NCI-H1105 (cell line): Measurements from ENCODE around the gene MIPOL1.
A peak's percentile ranks its signal among the peaks of the same experiment; 100 is the strongest.
"Not testable (repeated sequence)": the region's sequence is repeated elsewhere in the genome, so short reads cannot be mapped to it uniquely, and the experiment has no call there.

Source experiments
- DNase-seq: peaks from one replicate; lab custom pipeline; 2025; lab: John Stamatoyannopoulos, UW

The MIPOL1 gene, protein sequence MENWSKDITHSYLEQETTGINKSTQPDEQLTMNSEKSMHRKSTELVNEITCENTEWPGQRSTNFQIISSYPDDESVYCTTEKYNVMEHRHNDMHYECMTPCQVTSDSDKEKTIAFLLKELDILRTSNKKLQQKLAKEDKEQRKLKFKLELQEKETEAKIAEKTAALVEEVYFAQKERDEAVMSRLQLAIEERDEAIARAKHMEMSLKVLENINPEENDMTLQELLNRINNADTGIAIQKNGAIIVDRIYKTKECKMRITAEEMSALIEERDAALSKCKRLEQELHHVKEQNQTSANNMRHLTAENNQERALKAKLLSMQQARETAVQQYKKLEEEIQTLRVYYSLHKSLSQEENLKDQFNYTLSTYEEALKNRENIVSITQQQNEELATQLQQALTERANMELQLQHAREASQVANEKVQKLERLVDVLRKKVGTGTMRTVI

DNA sequence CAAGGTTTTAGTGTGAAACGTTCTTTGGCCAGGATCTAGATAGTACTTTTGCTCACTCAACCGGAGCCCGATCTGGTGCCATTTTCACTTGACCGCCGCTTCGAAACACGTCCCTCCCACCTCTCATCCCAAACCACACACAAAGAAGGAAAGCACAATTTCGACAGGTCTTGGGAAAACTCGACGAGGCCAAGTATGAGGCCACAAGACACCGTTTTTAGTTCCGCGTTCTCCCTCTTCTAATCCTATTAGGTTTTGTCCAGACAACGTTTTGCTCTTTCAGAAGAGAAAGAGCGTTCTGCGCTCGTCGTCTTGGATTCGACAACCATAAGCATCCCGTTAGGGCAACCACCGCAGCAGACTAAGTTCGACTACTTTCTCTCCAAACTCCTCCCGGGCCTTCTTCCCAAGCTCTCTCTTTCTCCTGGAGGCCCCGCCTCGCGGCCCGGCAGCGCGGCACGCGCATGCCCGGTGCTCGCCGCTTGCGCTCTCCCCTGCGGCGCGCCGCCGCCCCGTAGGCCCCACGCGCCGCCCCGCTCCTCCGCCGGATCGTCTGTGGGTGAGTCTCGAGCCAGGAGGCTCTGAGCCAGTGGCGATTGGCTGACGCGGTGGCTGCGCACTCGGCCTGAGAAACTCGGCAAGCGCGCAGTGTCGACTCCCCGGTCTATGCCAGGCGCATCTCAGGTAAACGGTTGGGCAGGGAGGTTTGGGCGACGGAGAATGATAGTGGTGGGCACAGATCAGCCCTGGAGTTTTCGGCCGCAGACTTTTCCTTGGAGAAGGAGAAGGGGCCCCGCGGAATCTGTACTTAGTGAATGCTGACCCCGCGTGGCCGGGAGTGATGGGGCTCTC, at the start of gene MIPOL1:
Gene MIPOL1, plus strand, starts transcription at position 517 of the 852 bp plus-strand sequence. CDS start 49,952 bp downstream, outside the sequence.
- DNase-seq, result peak; percentile 85

DNA sequence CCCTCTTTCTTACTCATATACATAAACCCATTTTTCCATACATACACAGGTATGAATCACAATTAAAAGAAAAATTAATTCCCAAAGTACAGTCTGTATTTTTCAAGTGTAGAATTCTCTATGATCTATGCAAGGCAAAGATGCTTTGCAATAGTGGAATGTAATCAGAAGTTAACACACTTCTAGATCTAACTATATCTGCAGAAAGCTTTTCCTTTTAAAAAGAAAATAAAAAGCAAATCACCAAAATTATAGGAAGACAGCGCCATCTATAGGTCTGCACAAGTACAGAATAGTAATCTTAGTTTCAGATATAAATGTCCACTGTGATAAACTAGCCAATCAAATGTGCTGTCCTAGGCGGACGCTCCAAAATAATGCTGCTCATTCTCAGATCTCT, 47.3 kb upstream of the MIPOL1 start:
- DNase-seq, result peak; percentile 43

DNA sequence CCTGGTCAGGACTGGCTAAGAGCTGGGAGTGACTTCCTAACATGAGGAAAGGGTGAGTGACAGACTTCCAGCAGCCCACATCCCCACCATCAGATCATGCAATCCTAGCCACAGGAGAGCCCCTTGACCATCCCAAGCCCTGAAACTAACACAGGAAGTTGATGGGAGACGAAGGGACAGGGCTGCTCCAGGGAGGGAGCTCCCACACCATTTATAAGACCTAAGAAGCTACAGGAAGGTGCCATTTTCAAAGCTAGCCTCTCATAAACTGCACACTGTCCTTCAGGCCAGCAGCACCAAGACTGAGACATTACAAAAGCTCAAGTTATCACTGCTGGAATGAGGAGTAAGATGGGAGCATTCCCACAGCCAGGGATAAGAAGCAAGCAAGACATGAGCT, 44.7 kb upstream of the MIPOL1 start:
- DNase-seq, result no peak

DNA sequence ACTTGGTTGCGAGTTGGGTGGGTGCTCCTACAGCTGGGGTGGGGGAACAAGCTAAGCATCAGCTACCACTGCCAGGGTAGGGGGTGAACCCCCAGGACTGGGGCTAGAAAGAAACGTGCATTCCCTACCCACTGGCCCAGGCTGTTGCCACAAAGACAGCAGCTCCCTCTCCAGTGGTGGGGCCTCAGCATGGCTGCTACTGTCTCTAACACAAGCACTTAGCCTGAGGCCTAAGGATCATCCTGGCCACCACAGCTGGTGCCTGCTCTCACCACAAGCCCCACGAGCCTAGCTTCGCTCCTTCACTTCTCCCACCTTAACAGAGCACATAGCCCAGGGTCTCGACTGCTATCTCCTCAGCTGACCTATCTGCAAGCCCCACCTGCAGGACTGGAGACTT, 44.3 kb upstream of the MIPOL1 start:
- DNase-seq, result no peak

DNA sequence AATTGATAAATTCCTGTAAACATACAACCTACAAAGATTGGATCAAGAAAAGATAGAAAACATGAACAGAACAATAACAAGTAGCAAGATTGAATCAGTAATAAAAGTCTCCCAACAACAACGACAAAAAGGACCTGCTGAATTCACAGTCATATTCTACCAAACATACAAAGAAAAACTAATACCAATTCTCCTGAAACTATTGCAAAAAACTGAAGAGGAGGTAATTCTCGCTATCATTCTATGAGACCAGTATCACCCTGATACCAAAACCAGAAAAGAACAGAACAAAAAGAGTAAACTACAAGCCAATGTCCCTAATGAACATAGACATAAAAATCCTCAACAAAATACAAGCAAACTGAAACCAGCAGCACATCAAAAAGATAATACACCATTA, 39.8 kb upstream of the MIPOL1 start:
- no peak for DNase-seq

DNA sequence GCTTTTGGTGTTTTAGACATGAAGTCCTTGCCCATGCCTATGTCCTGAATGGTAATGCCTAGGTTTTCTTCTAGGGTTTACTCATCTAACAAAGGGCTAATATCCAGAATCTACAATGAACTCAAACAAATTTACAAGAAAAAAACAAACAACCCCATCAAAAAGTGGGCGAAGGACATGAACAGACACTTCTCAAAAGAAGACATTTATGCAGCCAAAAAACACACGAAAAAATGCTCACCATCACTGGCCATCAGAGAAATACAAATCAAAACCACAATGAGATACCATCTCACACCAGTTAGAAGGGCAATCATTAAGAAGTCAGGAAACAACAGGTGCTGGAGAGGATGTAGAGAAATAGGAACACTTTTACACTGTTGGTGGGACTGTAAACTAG, 35.4 kb upstream of the MIPOL1 start:
- DNase-seq, result not testable (repeated sequence)

DNA sequence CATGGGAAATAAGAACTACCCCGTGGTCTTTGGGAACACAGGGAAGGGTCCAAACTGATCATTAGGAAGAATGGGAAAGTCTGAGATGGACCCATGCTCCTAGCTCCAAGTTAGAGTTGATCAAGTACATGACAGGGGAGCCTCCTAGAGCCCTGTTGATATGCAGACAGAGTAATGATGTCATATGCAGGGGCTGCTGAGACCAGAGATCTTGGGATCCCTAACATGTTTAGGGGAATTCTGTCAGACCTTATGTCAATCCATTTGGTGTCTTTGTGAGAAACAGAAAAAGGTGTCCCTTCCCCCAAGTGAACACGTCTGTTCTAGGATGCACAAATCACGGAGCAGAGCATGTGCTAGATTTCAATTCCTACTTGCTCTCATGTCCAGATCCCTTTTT, 31.9 kb upstream of the MIPOL1 start:
- no peak for DNase-seq

DNA sequence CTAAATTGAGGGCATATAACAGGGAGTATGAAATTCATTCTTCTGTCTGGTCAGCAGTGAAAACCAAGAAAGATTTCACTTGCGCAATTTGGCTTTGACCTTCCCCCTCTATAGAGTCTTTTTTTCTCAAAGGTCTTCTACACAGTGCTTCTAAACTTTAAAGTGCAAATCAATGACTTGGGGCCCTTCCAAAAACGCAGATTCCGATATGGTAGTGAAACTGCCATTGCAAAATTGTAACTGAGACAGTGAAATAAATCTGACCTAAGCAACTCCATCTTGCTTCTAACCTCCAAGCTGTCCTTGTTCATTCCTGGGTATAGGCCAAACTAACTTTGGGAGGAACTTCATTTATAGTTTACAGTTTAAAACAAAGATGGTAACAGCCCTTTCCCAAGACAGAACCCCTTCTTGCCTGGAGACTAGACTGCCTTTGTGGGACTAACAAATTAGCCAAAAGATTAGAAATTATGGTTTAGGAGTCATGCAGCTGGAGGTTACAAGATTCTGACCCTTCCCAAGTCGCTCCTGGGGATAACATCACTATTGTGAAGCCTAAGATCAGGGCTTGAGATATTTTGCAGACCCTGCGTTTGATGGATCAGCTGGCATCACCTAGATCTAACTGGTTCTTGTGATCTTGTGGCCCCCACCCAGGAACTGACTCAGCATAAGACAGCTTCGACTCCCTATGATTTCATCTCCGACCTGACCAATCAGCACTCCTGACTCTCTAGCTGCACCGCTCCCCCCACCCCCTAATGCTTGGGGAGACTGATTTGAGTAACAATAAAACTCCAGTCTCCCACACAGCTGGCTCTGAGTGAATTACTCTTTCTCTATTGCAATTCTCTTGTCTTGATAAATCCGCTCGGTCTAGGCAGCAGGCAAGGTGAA, 30.3 kb upstream of the MIPOL1 start:
- no peak for DNase-seq

DNA sequence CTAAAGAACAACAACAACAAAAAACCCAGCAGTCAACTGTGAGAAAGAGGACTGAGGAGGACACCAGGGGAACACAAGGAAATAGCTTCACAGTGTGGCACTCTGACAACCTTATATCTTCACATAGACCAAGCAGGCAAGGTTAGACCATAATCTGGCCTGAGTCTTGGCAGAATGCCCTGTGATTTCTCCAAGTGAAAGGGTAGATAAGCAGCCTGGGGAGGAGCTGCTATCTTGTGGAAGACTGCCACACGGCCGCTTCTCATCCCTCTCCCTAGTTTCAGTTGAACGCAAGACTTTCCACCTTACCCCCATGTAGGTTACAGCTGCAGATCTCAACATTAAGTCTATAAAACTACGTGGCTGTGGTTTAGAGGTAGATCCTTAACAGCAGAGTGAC, 29.0 kb upstream of the MIPOL1 start:
- DNase-seq, result no peak

DNA sequence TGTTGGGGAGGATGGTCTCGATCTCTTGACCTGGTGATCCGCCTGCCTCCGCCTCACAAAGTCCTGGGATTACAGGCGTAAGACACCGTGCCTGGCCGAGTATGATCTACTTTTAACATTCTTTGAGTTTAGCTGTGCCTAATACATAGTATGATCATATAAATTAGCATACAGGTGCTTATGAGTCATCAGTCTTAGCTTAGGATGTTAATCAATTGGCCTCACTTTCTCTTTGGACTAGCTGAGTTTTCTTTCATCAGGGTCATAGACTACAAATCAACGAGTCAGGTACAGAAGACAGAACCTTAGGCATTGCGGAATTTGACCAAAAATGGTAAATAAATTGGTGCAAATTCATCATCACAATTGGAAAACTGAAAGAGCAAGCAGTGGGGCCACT, 27.5 kb upstream of the MIPOL1 start:
- no peak for DNase-seq

DNA sequence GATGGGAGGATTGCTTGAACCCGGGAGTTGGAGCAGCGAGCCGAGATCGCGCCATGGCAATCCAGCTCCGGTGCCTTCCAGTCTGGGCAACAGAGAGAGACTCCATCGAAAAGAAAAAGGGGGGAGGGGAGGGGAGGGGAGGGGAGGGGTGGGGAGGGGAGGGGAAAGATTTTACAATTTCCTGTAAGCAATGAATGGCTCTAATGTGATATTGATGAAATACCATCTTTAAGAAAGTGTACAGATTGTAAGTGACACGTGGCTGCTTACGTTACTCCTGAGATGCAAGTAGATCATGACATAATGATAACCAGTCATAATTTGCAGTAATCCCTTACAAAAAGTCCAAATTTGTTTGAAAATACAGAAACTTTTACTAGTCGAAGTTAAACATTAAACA, 26.7 kb upstream of the MIPOL1 start:
- no peak for DNase-seq

DNA sequence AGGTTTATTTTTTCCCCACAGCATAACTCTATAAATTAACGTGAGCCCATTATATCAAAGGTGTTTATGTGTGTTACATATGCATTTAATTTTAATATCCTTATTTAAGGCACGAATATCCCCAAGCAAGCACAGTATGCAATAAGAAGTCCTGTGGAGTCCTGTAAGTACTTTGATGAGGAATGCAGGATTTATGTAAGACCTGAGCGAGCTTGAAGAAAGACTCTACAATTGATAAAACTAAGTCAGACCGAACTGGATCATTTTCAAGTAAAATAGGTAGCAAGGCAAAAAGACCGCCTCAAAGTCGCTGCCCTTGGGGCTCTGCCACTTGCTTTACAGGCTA, 26.1 kb upstream of the MIPOL1 start:
- no peak for DNase-seq

DNA sequence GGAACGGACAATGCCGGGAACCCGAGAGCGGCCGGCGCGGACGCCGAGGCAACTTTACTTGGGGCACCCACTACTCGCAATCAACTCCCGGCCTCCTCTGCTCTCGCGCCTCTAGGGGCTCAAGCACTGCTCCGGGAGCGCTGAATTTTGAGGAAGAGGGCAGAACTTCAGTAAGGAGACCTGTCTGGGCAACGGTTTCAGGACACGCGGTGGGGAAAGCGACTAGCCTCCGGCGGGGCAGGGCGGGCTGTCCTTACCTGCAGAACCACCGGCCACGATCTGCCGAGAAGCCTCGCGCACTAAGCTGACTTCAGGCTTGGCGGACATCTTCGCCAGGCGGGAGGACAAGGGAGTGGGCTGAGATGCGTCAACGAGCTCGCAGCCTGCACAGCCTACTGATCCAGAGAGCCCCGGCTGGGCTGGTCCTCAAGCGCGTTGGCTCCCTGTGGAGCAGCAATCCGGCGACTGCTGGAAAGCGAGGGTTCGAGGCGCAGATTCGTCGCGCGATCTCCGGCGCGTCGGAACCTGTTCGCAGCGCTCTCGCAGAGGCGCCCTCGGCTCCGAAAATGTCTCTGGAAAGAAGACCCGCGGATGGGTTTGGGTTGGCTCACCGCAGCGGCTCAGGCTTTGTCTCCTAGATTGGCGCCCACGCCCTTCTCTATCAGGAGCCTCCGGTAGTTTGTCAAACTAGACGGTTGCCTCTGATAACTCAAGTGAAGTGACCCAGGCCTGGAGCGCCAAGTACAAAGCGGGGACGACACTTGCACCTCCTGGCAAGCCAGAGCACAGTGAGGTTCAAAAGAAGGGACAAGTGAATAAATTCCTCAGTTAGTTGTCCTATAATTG, 25.5 kb upstream of the MIPOL1 start, which contains the start of gene SLC25A21:
Gene SLC25A21, minus strand, starts transcription at position 583 of the 846 bp plus-strand sequence.
- peak; percentile 84 for DNase-seq

DNA sequence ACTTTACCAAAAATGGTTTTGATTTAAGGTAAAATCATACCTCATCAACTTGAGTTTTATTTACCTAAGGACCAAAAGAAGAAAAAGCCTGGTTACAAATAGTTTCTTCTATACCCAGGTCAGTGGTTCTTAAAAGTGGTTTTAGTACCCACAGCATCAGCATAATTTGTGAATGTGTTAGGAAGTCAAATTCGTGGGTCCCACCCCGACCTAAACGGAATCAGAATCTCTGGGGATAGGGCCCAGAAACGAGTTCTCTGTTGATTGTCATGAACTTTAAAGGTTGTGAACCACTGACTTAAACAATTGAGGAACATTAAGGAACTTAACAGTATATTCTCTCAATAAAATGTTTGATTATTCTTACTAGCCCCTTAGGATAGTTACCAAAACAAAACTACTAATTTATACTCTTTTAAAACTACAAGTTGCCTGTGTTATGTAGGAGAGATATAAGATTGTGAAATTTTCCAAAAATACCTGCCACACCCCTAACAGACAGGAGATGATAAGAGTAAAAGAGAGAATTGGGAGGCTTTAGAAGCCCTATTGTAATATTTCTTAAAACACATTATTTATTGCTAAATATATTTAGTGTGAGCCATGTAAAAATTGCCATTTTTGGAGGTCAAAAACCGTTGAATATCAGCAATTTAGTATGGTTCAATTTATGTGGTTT, 24.7 kb upstream of the MIPOL1 start:
- no peak for DNase-seq

DNA sequence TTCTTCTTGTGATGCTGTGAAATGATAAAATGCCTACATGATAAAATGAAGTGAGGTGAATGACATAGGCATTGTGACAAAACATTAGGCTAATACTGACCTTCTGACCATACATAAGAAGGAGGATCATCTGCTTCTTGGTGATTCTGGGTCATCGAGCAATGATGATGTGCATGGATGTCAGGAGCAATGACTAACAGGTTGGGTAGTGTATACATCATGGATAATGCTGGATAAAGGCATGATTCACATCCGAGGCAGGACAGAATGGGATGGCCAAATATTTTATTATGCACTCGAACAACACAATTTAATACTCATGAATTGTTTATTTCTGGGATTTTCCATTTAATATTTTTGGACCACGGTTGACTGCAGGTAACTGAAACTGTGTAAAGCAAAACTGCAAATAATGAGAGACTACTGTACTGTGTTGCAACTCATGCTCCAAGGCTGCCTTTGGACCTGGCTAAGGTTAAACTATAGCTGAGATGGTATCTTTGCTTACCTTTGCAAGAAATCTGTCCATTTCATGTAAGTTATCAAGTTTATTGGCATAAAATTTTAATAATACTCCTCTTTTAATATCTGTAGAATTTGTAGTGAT, 17.7 kb upstream of the MIPOL1 start:
- no peak for DNase-seq

DNA sequence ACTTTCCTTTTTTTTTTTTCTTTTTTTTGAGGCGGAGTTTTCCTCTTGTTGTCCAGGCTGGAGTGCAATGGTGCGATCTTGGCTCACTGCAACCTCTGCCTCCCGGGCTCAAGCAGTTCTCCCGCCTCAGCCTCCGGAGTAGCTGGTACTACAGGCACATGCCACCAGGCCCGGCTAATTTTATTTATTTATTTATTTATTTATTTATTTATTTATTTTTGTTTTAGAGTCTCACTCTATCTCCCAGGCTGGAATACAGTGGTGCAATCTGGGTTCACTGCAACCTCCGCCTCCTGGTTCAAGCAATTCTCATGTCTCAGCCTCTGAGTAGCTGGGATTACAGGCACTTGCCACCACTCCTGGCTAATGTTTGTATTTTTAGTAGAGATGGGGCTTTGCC, 16.9 kb upstream of the MIPOL1 start:
- not testable (repeated sequence) for DNase-seq

DNA sequence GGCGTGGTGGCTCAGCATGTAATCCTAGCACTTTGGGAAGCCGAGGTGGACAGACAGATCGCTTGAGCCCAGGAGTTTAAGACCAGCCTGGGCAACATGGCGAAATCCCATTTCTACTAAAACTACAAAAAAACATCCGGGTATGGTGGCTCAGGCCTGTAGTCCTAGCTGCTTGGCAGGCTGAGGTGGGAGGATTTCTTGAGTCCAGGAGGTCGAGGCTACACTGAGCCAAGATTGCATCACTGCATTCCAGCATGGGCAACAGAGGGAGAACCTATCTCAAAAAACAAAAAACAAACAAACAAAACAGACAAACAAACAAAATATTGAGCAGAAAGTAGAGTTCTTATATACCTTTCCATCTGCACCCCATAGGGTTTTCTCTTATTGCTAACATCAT, 16.3 kb upstream of the MIPOL1 start:
- DNase-seq, result no peak

DNA sequence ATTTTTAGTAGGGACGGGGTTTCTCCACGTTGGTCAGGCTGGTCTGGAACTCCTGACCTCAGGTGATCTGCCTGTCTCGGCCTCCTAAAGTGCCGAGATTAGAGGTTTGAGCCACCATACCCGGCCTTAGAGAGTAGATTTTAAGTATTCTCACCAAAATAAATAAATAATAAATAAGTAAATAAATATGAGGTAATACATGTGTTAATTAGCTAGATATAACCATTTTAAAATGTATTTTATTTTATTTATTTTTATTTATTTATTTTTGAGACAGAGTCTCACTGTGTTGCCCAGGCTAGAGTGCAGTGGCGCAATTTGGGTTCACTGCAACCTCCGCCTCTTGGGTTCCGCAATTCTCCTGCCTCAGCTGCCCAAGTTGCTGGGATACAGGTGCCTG, 13.2 kb upstream of the MIPOL1 start:
- DNase-seq, result not testable (repeated sequence)

DNA sequence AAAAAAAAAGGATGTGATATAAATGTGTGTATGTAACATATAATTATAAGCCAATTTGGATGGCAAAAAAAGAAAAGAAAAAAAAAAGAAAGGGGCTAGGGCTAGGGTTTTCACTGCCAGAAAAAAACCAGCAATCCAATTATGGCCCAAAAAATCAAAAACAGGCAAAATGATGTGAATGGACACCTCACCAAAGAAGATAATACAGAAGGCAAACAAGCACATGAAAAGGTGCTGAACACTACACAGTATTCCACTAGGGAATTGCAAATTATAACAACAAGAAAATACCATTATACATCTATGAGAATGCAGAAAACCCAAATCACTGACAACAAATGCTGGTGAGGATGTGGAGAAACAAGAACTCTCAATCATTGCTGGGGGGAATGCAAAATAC, 12.1 kb upstream of the MIPOL1 start:
- no peak for DNase-seq

DNA sequence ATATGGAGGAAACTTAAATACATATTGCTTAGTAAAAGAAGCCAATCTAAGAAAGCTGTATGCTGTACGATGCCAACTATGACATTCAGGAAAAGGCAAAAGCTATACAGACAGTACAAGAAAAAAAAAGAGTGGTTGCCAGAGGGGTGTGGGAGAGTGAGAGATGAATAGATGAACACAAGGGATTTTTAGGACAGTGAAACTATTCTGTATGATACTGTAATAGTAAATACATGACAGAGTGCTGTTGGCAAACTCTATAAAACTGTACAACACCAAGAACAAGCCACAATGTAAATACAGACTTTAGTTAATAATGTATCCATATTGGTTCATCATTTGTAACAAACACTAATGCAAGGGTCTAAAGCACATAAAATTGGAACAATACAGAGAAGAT, 10.9 kb upstream of the MIPOL1 start:
- no peak for DNase-seq
